Activated gamma-delta T cell treated with Interleukin-2 at 50 U/mL for 16 hours (primary cell): ENCODE measurements around the gene RALGAPA1.
"Not testable (repeated sequence)": the region's sequence is repeated elsewhere in the genome, so short reads cannot be mapped to it uniquely, and the experiment has no call there.

Experiments
- DNase-seq: peaks from one replicate; pipeline ENCODE4 v3.0.0-alpha.2; 2020

RALGAPA1 gene

GRCh38 chr14:35619461-35619860 is 189.6 kb downstream of the RALGAPA1 start:
- not testable (repeated sequence) for DNase-seq

DNA sequence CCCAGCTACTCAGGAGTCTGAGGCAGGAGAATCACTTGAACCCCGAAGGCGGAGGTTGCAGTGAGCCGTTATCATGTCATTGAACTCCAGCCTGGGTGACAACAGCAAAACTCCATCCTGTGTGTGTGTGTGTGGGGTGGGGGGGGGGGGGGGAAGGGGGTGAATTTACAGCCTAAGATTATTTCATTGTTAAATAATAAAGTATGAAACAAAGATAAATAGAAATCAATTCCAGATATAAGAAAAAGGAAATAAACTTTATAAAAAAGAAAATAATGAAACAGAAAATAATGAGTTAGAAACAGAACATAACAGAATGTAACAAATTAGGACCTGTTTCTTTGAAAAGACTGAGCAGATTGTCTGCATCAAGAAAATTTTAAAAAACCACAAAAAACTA is 191.6 kb downstream of the RALGAPA1 start:
- DNase-seq = no peak

DNA sequence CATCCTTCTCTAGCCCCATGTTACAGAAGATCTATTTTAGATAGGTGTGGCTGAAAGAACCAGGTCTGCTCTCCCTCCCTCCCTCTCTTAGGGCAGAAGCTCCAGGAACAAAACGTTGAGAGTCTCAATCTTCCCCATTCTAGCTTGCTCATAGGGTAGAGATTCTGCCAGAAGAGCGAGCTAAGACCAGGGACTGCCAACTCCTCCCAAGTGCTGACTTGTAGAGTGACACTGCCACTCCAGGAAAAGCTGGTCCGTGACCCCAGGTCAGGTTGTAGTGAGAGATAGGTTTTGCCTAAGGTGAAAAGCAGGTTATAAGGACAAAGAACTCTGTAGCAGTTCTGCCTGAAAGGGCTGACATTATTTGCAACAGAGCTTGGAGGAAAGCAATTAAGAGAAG is 201.7 kb downstream of the RALGAPA1 start:
- no peak for DNase-seq

DNA sequence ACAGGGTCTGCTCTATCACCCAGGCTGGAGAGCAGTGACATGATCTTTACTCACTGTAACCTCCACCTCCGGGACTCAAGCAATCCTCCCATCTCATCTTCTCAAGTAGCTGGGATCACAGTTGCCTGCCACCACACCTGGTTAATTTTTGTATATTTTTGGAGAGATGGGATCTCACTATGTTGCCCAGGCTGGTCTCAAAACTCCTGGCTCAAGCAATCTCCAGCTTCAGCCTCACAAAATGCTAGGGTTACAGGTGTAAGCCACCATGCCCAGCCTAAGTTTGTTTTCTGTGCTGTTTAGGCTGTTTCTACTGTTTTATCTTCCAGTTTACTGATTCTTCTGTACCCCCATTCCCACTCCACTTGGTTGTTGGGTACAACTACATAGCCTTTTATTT is 208.8 kb downstream of the RALGAPA1 start:
- DNase-seq = no peak

- no peak for DNase-seq
Observed at GRCh38 chr14:35594616-35595015, 214.5 kb downstream of the RALGAPA1 start.

DNA sequence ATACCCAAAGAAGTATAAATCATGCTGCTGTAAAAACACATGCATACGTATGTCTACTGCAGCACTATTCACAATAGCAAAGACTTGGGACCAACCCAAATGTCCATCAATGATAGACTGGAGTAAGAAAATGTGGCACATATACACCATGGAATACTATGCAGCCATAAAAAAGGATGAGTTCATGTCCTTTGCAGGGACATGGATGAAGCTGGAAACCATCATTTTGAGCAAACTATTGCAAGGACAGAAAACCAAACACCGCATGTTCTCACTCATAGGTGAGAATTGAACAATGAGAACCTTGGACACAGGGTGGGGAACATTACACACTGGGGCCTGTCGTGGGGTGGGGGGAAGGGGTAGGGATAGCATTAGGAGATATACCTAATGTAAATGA is 221.7 kb downstream of the RALGAPA1 start:
- DNase-seq = not testable (repeated sequence)

DNA sequence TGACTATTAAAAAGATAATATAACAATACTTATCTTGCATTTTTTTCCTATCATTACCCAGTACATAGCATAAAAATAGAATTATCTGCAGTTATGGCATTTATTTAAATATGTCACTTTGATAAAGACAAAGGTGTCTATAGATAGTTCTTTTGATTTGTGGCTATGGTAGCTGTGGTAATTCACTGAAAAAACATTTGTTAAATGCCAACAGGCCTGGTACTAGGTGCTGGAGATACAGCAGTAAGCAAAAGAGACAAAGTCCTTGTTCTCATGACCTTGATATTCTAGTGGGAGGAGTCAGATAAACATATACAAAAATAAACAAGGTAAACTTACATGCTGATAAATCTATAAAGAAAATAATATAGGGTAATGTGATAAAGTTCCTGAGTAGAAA is 230.5 kb downstream of the RALGAPA1 start:
- DNase-seq = no peak

- no peak for DNase-seq
Observed at GRCh38 chr14:35578135-35578534, 231.0 kb downstream of the RALGAPA1 start.

GRCh38 chr14:35576856-35577255 is 232.2 kb downstream of the RALGAPA1 start:
- no peak for DNase-seq

DNA sequence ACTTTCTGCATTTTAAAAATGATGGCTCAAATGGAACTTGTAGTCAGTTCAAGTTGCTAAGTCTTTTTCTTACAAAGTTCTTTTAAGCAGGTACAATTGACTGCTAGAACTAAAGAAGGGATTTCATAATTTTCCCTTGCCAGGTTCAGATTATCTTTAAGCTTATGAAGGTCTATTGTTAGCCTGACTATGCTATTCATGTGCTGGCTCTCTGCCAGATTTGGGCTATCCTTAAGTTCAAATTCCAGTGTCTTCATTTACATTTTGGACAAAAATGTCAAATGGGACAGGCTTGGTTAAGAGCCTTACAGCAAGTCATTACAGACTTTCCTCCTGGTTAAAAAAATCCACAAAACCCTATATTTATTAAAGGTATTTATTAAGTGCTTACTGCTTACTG is 232.8 kb downstream of the RALGAPA1 start:
- no peak for DNase-seq

DNA sequence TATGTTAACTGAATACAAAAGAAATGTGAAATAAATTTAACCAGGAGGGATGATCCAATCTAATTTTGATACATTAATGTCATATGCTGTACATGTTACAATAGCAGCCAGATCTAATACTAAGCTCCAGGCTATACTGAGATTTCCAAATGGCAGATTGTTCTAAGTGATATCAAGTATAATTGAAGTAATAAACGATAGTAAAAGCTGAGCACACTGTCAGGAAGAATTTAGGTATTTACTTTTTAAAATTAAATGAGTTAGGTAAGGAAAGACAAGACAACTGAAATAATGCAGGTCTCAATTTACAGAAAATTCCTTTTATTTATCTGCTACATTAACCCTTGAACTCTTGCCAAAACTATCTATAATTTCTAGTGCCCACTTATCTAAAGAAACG is 235.2 kb downstream of the RALGAPA1 start:
- no peak for DNase-seq

GRCh38 chr14:35571598-35571997 is 237.5 kb downstream of the RALGAPA1 start:
- no peak for DNase-seq

DNA sequence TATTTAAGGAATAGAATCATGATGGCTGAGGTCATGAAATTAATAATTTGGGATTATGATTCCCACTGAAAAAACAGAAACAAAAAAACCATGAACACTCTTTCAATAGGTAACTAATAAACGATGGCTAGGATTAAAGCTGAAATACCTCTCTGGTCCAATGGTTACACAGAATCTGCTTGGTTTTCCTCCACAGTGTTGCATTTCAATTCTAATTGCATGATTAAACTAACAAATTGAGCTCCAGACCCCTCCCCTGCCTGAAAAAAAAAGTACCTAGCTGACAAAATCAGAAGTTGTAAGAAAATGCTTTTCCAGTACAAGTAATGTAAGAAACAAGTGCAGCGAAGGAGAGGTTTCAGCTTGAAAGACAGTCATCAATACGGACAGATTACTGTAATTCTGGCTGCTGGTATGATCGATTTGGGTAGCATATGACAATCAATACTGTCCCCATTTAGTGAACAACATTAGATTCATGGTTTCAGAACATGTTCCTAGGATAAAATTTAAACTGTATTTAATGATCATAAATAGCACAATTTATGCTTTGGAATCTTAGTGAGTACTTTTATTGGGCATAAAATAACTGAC is 243.1 kb downstream of the RALGAPA1 start:
- DNase-seq = no peak

- no peak for DNase-seq
Observed at GRCh38 chr14:35558680-35559079, 250.4 kb downstream of the RALGAPA1 start.

GRCh38 chr14:35557221-35557747 is 251.8 kb downstream of the RALGAPA1 start:
- no peak for DNase-seq

GRCh38 chr14:35556548-35556947 is 252.5 kb downstream of the RALGAPA1 start:
- DNase-seq = no peak

DNA sequence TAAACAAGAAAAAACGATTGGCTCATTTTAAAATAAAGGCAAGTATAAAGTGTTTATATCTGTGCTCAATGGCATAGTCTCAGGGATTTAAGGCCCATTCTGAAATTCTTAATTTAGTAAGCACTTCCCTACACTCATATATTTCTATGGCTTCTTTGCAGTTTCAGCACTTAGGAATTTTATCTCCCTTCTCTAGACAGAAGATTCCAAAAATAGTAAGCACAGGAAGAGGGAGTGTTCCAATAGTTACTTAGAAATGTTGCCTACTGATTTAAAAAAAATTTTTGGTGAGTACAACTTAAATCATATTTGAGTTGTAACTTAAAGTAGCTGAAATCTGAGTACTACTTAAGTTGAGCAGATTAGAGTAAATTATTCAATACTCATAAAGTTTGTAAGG is 255.3 kb downstream of the RALGAPA1 start:
- DNase-seq = no peak

DNA sequence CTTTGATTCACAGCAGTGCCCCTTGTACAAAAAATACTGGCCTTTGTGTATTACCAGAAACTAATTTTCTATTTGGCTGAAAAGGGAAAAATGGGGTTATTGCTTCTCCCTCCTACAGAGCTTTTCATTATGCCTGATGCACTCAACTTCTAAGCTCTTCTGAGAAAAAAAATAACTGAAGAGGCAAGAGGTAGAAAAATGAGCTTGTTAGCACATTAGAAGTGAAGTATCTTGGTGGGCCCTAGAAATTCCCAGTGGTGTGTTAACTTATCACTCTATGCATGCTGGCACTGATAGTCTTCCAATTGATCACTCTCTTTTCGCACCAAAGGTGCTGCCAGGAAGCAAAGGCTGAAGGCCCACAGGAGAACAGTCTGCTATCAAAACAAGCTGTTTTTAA is 258.0 kb downstream of the RALGAPA1 start:
- no peak for DNase-seq

DNA sequence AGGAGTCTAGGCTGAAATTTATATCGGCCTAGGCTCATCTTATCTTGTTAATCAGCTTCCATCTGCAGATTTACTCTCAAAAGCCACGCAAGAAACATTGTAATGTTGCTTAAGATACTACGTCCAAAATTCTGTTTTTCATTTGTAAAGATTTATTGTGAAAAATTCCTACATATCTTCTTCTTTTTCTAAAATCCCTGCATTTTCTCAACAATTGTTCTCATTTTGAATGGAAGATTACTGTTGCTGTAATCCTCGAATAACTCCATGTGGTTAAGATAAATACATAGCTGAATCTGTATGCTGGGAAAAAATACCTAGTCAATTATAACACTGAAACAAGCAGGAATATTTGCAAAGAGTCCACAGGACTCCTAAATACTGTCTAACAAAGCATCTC is 259.5 kb downstream of the RALGAPA1 start:
- DNase-seq = no peak

- no peak for DNase-seq
Observed at GRCh38 chr14:35543006-35543405, 266.1 kb downstream of the RALGAPA1 start.

DNA sequence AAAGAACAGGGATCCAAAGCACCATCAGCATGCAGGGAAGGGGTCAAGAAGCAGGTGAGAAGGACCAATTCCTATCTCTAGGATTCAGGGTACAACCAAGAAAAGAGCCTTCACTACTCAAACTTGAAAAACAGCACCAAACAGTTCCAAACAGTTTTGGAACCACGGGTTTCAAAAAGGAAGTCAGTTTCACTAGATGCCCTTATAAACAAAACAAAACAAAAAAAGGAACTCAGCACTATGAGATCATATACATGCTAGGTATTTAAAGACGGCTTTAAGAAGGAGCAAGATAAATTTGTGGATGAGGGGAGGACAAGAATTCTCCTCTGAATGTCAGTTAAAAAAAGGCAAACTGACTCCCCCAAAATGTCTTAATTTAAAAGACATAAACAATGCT is 269.1 kb downstream of the RALGAPA1 start:
- DNase-seq = no peak

- no peak for DNase-seq
Observed at GRCh38 chr14:35535483-35536112, 273.5 kb downstream of the RALGAPA1 start.

GRCh38 chr14:35534873-35535482 is 274.1 kb downstream of the RALGAPA1 start:
- DNase-seq = peak; percentile 54

- no peak for DNase-seq
Observed at GRCh38 chr14:35534208-35534872, 274.8 kb downstream of the RALGAPA1 start.
